Testis (tissue), 3 donors: ENCODE results near the gene CEP85. TPM values are rescaled to one million over a fixed set of nuclear protein-coding genes. Genes with fewer than 3 reads are reported as not detected.

Experiments
- DNase-seq: peaks from one replicate; pipeline ENCODE4 v3.0.0-alpha.2; 2019
- H3K27ac ChIP-seq, 2 donors: fragments of 200-600 bp; sonication (generic); one replicate each; pipeline ENCODE4 v1.5.1; 2019
- H3K27me3 ChIP-seq: fragments of 200-600 bp; sonication (generic); one replicate; pipeline ENCODE4 v1.5.1; 2019
- H3K36me3 ChIP-seq: fragments of 200-600 bp; sonication (generic); one replicate; pipeline ENCODE4 v1.5.1; 2017; ENCODE audit warnings: low read depth; ENCODE audit errors: missing control alignments
- H3K4me1 ChIP-seq: fragments of 200-600 bp; sonication (generic); one replicate; pipeline ENCODE4 v1.5.1; 2019
- H3K4me3 ChIP-seq, 2 donors: fragments of 200-600 bp; sonication (generic); one replicate each; pipeline ENCODE4 v1.5.1; 2017 to 2019
- H3K9me3 ChIP-seq: fragments of 200-600 bp; sonication (generic); one replicate; pipeline ENCODE4 v1.5.1; 2017
- POLR2A ChIP-seq: fragments of 450-650 bp; IDR thresholded peaks from one replicate; pipeline ENCODE4 v1.6.1; 2017; ENCODE audit warnings: antibody characterized with exemption, mild to moderate bottlenecking, moderate library complexity
- WGBS, 2 donors: methylation state at CpG; one replicate each; pipeline ENCODE4 v1.1.5; 2018; 5-methylcytosine and 5-hydroxymethylcytosine counted together
- intact Hi-C: fragments of 100-400 bp; cut with DNase I; formaldehyde crosslinking; loops from one replicate; pipeline ENCODE4 v1.15.1; 2023; ENCODE audit warnings: low total_unique reads
- polyA plus RNA-seq: library from polyadenylated mRNA; stranded (reverse); fragments of 350-450 nt; fragmentation: Illumina TruSeq; extraction: RNeasy Lipid Tissue Mini Kit (QIAGEN cat#74804); gene quantifications from one replicate; pipeline ENCODE4 v1.2.3, GENCODE V29; 2014; ENCODE audit warnings: low read depth, low replicate concordance; ENCODE audit not compliant: insufficient read depth
- total RNA-seq, 2 donors: library from RNA; depleted of rRNA; stranded (reverse); fragments of >200 nt; gene quantifications; one replicate each; pipeline ENCODE4 v1.2.3, GENCODE V29; 2016
- TF ChIP-seq, protein P1 (sequence below), 3 experiments: fragments of 450-650 bp in 2 of 3; fragments of 200-600 bp in 1 of 3; sonication (generic) in 1 of 3; IDR thresholded peaks; one replicate each; pipeline ENCODE4 v1.5.1; 2016 to 2019; ENCODE audit warnings: antibody characterized with exemption in 3 of 3, mild to moderate bottlenecking in 2 of 3, moderate library complexity in 1 of 3

CEP85 gene
- total and polyA plus RNA-seq, 3 donors from 2014 or later, result 52.1 to 82.5 (median 61.8) TPM

DNA sequence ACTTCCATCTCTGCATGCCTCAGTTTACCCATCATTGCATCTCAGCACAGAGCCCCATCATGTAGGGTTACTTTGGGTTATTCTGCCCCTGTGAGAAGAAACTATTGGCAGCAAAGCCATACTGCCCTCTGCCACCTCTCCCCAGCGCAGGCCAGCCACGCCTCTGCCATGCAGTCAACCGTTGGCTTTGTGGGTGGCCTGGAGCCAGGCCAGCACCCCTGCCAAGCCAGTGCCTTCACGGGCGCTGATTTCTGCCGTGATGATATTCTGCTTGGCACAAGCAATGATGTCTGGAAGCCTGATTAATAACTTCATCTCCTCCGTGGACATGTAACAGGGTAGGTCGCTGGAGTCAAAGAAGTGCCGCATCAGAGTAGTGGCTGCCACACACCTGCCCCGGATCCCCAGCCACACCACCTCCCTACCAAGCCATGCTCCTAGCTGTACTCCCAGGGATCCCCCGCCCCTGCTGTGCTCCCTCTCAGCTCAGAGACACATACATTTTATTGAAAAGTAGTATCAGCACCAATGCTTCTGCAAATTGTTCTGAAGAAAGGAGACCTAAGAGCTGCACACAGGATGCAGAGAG, 15.0 kb upstream of the CEP85 start:
- no peak overlapping the region for H3K27ac ChIP-seq
- H3K4me3 ChIP-seq, result no peak overlapping the region
- intact Hi-C loops, result no loop called here
- no peaks in the 10 kb centered on the region for H3K9me3 ChIP-seq
- 73 to 77% methylated on average over 9 to 11 of the region's 11 CpGs for WGBS, 2 donors
- no peak for DNase-seq
- no peaks in the 10 kb centered on the region for H3K4me1 ChIP-seq
- no peaks in the 10 kb centered on the region for H3K27me3 ChIP-seq
- H3K36me3 ChIP-seq, result no peaks in the 10 kb centered on the region
- TF ChIP-seq, protein P1, sequence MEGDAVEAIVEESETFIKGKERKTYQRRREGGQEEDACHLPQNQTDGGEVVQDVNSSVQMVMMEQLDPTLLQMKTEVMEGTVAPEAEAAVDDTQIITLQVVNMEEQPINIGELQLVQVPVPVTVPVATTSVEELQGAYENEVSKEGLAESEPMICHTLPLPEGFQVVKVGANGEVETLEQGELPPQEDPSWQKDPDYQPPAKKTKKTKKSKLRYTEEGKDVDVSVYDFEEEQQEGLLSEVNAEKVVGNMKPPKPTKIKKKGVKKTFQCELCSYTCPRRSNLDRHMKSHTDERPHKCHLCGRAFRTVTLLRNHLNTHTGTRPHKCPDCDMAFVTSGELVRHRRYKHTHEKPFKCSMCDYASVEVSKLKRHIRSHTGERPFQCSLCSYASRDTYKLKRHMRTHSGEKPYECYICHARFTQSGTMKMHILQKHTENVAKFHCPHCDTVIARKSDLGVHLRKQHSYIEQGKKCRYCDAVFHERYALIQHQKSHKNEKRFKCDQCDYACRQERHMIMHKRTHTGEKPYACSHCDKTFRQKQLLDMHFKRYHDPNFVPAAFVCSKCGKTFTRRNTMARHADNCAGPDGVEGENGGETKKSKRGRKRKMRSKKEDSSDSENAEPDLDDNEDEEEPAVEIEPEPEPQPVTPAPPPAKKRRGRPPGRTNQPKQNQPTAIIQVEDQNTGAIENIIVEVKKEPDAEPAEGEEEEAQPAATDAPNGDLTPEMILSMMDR (IDR thresholded peaks at IDR 0.05), result no peak
- TF ChIP-seq POLR2A, result no peak

DNA sequence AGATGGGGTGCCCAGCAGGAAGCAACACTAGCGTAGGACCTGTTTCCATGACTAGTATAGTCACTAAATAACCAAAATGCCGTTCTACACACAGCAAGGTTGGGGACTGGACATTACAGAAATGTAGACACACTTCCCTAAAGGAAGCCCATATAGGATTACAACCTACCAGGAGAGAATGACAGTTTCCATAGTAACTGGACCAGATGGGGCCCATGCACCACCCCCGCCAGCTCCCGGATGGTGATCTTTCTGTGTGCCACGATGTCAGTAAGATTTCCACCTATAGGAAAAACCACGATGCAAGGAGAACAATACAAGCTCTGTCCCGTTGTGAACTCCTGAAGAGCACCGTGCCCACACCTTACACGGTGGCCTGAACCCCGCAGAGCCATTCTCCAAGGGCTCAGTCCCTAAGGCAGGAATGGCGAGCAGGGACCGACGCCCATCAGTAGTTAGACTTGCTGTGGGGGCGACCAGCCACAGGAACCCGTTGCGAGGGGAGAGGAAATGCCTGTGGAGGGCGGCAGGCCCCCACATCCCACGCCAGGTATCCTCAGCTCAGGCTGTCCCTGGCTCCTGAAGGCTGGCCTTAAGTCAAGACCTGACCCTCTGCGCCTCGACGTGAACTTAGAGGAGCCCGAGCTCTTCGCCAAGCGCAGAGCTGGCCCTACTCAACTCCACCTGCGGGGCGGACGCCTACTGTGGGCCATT, 13.6 kb upstream of the CEP85 start:
- Histone ChIP-seq H3K36me3 (no peaks in the 10 kb centered on the region), H3K9me3 (no peaks in the 10 kb centered on the region), H3K27me3 (no peaks in the 10 kb centered on the region), H3K4me1 (peaks cover under 1% of the 10 kb centered on the region), H3K27ac (no peak overlapping the region), H3K4me3 (no peak overlapping the region)
- 76 to 84% methylated on average over 24 to 27 of the region's 27 CpGs for WGBS, 2 donors
- TF ChIP-seq, protein P1 (IDR thresholded peaks at IDR 0.05), result no peak
- no peak for TF ChIP-seq POLR2A
- intact Hi-C loops, result no loop called here
- no peak for DNase-seq

DNA sequence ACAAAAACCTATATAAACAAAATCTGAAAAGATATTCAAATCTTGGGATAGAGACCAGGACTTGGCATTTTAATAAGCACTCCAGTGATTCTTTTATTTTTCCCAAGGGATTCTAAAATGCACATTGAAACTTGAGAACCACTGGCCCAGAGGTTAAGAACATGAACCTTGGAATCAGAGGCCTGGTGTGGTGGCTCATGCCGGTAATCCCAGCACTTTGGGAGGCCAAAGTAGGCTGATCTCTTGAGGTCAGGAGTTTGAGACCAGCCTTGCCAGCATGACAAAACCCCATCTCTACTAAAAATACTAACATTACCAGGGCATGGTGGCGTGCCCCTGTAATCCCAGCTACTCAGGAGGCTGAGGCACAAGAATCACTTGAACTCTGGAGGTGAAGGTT, 12.9 kb upstream of the CEP85 start:
- Histone ChIP-seq H3K4me3 (no peak overlapping the region), H3K9me3 (no peaks in the 10 kb centered on the region), H3K27me3 (no peaks in the 10 kb centered on the region), H3K36me3 (no peaks in the 10 kb centered on the region), H3K27ac (no peak overlapping the region), H3K4me1 (peaks cover 5% of the 10 kb centered on the region)
- 86% methylated on average over 2 of the region's 2 CpGs for WGBS, 2 donors
- TF ChIP-seq POLR2A, result no peak
- TF ChIP-seq, protein P1 (IDR thresholded peaks at IDR 0.05), result no peak
- intact Hi-C loops, result no loop called here
- no peak for DNase-seq

DNA sequence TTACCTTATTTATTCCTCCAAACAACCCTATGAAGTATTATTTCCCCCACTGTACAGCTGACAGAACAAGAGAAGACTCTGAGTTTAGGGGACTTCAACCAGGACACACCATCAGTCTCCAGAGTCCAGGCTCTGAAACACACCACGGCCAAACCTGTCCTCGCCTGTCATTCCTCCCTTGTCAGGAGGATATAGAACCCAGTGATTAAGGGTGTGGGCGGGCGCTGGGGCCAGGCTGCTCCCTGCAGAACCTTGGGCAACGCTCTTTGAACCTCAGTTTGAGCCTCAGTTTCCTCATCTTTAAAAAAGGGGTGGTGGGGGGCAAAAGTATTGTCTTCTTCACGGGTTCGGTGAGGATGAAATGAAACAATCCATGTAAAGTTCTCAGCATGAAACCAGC, 9.4 kb upstream of the CEP85 start:
- H3K4me1 ChIP-seq, result peaks cover 5% of the 10 kb centered on the region
- intact Hi-C loops, result no loop called here
- H3K4me3 ChIP-seq, result peak overlapping the region in 1 of 2 donors; percentile 62
- no peak for DNase-seq
- H3K27me3 ChIP-seq, result no peaks in the 10 kb centered on the region
- WGBS, 2 donors, result 57 to 61% methylated on average over 7 of the region's 7 CpGs
- no peak for TF ChIP-seq POLR2A
- TF ChIP-seq, protein P1 (IDR thresholded peaks at IDR 0.05), result no peak
- no peaks in the 10 kb centered on the region for H3K9me3 ChIP-seq
- H3K27ac ChIP-seq, result no peak overlapping the region
- H3K36me3 ChIP-seq, result no peaks in the 10 kb centered on the region
